Measurements from ENCODE around the gene RAB4B. TPM values are rescaled to one million over a fixed set of nuclear protein-coding genes. Genes with fewer than 3 reads are reported as not detected.
"Not testable (repeated sequence)": the region's sequence is repeated elsewhere in the genome, so short reads cannot be mapped to it uniquely, and the experiment has no call there.

RAB4B gene, protein sequence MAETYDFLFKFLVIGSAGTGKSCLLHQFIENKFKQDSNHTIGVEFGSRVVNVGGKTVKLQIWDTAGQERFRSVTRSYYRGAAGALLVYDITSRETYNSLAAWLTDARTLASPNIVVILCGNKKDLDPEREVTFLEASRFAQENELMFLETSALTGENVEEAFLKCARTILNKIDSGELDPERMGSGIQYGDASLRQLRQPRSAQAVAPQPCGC
- total RNA-seq (104 and 108 TPM in 2 replicates), polyA plus RNA-seq (141 and 196 TPM in 2 replicates), polyA minus RNA-seq (59.9 and 70.6 TPM in 2 replicates)
- total RNA-seq (2013) = 75.4 TPM

DNA sequence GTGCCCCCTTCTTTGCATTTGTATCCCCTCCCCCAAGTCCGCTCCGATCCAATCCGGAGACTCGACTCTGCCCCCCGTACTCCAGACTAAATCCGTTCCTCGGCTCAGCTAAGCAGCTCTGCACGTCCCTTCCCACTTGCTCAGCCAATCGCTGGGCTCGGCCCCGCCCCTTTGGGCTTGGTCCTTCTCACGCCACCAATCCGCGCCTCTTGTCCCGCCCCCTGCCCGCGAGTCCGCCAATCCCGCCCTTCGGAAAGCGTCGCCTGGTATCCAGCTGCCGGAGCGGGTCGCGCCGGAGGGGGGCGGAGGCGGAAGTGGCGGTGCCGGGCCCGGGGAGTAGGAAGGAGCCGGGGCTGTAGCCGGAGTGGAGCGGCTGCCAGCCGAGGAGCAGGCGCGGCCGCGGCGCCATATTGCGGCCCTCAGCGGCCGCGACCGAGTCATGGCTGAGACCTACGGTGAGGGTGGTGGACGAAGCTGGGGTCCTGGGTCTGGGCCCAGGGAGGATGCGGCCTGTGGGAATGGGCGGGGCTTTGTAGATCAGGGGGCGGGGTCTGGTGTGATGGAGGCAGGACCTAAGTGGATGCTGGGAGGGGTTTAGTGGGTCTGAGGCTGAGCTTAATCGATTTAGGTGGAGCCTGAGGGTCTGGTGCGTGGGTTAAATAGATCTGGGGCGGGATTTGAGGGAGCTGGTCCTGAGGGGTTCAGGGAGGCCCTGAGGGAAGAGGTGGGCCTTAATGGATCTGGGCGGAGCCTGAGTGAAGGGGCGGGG is at the start of gene RAB4B:
Gene RAB4B, plus strand, starts transcription at position 311 of the 769 bp plus-strand sequence. Its CDS starts 129 bp downstream, at position 440.
- ChIA-PET CTCF (interaction anchor here (0.7 to 5.2 kb wide), 17 partner anchors 11 to 485 kb away, joined by 3 to 48 read pairs (median 5); partner anchors contain the start of genes ACTMAP, COQ8B, EGLN2 and ITPKC), POLR2A (interaction anchor here (0.5 to 4.6 kb wide), 28 partner anchors 9 to 1480 kb away, joined by 3 to 99 read pairs (median 5); partner anchors contain the start of genes ACTMAP, B9D2, COQ8B and EGLN2)
- Mint-ChIP-seq H3K4me1 (peaks cover 64% of the 10 kb centered on the region), H3K4me3 (peak within 1 kb of the TSS; percentile 99), H3K9me3 (ENCODE audit: insufficient read depth) (no peaks in the 10 kb centered on the region), H3K27me3 (no peaks in the 10 kb centered on the region), H3K27ac (peak within 1 kb of the TSS; percentile 99)
- H3K4me2 ChIP-seq (replicated peaks; ENCODE audit: low read depth, low read length, poor library complexity, severe bottlenecking) = peak within 1 kb of the TSS; percentile 89
- H4K20me1 ChIP-seq (ENCODE audit: control insufficient read depth, insufficient read depth, low read length, poor library complexity, severe bottlenecking) = peaks cover 25% of the 10 kb centered on the region
- peaks cover 39% of the 10 kb centered on the region for H3K79me2 ChIP-seq (ENCODE audit: control insufficient read depth, insufficient read depth, low read length)
- peaks cover 0 to 18% of the 10 kb centered on the region in 2 experiments for H3K36me3 ChIP-seq (replicated peaks in 1 of 2; ENCODE audit: control extremely low read depth in 1 of 2, control insufficient read depth in 1 of 2, extremely low read depth in 1 of 2, insufficient read depth in 2 of 2, low read length in 1 of 2)
- peak within 1 kb of the TSS; percentile 72 for H2AFZ ChIP-seq (ENCODE audit: insufficient read depth, low read depth, low read length, poor library complexity, severe bottlenecking)
- peak within 1 kb of the TSS; percentile 95 for H3K9ac ChIP-seq (ENCODE audit: low read length)
- under 1% methylated on average over 56 of the region's 56 CpGs for WGBS (ENCODE audit: insufficient coverage)
- H3K27me3 ChIP-seq (replicated peaks in 1 of 4; ENCODE audit: control extremely low read depth in 1 of 4, control insufficient read depth in 3 of 4, insufficient read depth in 4 of 4, low read length in 3 of 4) = no peaks in the 10 kb centered on the region
- H3K4me1 ChIP-seq (ENCODE audit: control insufficient read depth in 2 of 2, insufficient read depth in 2 of 2, low read length in 2 of 2) = peaks cover 49 to 64% of the 10 kb centered on the region in 2 donors
- peaks cover 0 to 5% (median 0%) of the 10 kb centered on the region in 3 donors for H3K9me3 ChIP-seq (ENCODE audit: control extremely low read depth in 1 of 3, control insufficient read depth in 2 of 3, insufficient read depth in 1 of 3, low read length in 2 of 3)
- peak; percentile 77 for ATAC-seq (ENCODE audit: low read depth)
- TF ChIP-seq, protein P1, sequence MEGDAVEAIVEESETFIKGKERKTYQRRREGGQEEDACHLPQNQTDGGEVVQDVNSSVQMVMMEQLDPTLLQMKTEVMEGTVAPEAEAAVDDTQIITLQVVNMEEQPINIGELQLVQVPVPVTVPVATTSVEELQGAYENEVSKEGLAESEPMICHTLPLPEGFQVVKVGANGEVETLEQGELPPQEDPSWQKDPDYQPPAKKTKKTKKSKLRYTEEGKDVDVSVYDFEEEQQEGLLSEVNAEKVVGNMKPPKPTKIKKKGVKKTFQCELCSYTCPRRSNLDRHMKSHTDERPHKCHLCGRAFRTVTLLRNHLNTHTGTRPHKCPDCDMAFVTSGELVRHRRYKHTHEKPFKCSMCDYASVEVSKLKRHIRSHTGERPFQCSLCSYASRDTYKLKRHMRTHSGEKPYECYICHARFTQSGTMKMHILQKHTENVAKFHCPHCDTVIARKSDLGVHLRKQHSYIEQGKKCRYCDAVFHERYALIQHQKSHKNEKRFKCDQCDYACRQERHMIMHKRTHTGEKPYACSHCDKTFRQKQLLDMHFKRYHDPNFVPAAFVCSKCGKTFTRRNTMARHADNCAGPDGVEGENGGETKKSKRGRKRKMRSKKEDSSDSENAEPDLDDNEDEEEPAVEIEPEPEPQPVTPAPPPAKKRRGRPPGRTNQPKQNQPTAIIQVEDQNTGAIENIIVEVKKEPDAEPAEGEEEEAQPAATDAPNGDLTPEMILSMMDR (IDR thresholded peaks at IDR 0.05) = no peak
- no peak for TF ChIP-seq EZH2 (IDR thresholded peaks at IDR 0.05; ENCODE audit: borderline replicate concordance, insufficient read depth, low read depth, low read length, poor library complexity, severe bottlenecking)
- peak within 1 kb of the TSS; percentile 97 to 99 for H3K27ac ChIP-seq (ENCODE audit: low read length in 2 of 2)
- intact Hi-C loops (cut with micrococcal nuclease) = loop anchor here (1.0 to 5.0 kb wide), 8 partner anchors 20 to 1366 kb away; partner anchors contain the start of genes ACTMAP, COQ8B, NUMBL and PLEKHG2
- peak; percentile 100 for DNase-seq
- H3K4me3 ChIP-seq (ENCODE audit: control extremely low read depth in 1 of 5, extremely low read depth in 1 of 5, insufficient read depth in 1 of 5, low read depth in 2 of 5, low read length in 4 of 5) = peak within 1 kb of the TSS; percentile 67 to 100 (median 87)

DNA sequence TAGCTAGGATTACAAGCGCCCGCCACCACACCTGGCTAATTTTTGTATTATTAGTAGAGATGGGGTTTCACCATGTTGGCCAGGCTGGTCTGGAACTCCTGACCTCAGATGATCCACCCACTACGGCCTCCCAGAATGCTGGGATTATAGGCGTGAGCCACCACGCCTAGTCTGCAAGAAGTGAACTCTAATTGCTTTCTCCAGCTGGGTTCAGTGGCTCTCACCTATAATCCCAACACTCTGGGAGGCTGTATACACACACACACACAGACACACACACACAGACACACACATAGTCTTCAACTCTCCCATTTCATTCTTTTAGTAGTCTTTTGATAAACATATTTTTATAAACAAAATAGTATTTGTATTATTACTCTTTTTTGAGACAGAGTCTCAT is 48.0 kb upstream of the RAB4B start:
- H3K9me3 ChIP-seq (ENCODE audit: control extremely low read depth in 1 of 3, control insufficient read depth in 2 of 3, insufficient read depth in 1 of 3, low read length in 2 of 3); H2AFZ ChIP-seq (ENCODE audit: insufficient read depth, low read depth, low read length, poor library complexity, severe bottlenecking); H3K27me3 ChIP-seq (replicated peaks in 1 of 4; ENCODE audit: control extremely low read depth in 1 of 4, control insufficient read depth in 3 of 4, insufficient read depth in 4 of 4, low read length in 3 of 4); H3K4me3 Mint-ChIP-seq; intact Hi-C loops (cut with micrococcal nuclease); ATAC-seq (ENCODE audit: low read depth); H3K4me3 ChIP-seq (ENCODE audit: control extremely low read depth in 1 of 5, extremely low read depth in 1 of 5, insufficient read depth in 1 of 5, low read depth in 2 of 5, low read length in 4 of 5); H3K4me1 Mint-ChIP-seq; H3K79me2 ChIP-seq (ENCODE audit: control insufficient read depth, insufficient read depth, low read length); POLR2A ChIA-PET; H3K27me3 Mint-ChIP-seq; H3K27ac ChIP-seq (ENCODE audit: low read length in 2 of 2); H3K9ac ChIP-seq (ENCODE audit: low read length); H4K20me1 ChIP-seq (ENCODE audit: control insufficient read depth, insufficient read depth, low read length, poor library complexity, severe bottlenecking); H3K4me2 ChIP-seq (replicated peaks; ENCODE audit: low read depth, low read length, poor library complexity, severe bottlenecking); H3K4me1 ChIP-seq (ENCODE audit: control insufficient read depth in 2 of 2, insufficient read depth in 2 of 2, low read length in 2 of 2); H3K27ac Mint-ChIP-seq; DNase-seq; H3K9me3 Mint-ChIP-seq (ENCODE audit: insufficient read depth): not testable (repeated sequence)
- peaks cover 0 to 60% of the 10 kb centered on the region in 2 experiments for H3K36me3 ChIP-seq (replicated peaks in 1 of 2; ENCODE audit: control extremely low read depth in 1 of 2, control insufficient read depth in 1 of 2, extremely low read depth in 1 of 2, insufficient read depth in 2 of 2, low read length in 1 of 2)
- CTCF ChIA-PET = interaction anchor here (0.7 to 1.6 kb wide), 4 partner anchors 11 to 89 kb away, joined by 3 to 5 read pairs (median 4); no protein-coding TSS in a partner anchor
- 93% methylated on average over 3 of the region's 5 CpGs for WGBS (ENCODE audit: insufficient coverage)

DNA sequence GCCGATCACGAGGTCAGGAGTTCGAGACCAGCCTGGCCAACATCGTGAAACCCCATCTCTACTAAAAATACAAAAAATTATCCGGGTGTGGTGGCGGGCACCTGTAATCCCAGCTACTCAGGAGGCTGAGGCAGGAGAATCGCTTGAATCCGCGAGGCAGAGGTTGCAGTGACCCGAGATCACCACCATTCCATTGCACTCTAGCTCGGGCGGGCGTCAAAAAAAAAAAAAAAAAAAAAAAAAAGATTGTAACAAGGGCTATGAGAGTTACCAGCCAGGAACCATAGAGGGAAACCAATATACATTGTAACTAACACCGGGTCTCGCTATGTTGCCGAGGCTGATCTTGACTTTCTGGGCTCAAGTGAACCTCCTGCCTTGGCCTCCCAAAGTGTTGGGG is 45.7 kb upstream of the RAB4B start:
- H3K79me2 ChIP-seq (ENCODE audit: control insufficient read depth, insufficient read depth, low read length); H3K4me2 ChIP-seq (replicated peaks; ENCODE audit: low read depth, low read length, poor library complexity, severe bottlenecking); H3K27ac Mint-ChIP-seq; H3K4me1 ChIP-seq (ENCODE audit: control insufficient read depth in 2 of 2, insufficient read depth in 2 of 2, low read length in 2 of 2); H3K4me3 Mint-ChIP-seq; intact Hi-C loops (cut with micrococcal nuclease); H3K27ac ChIP-seq (ENCODE audit: low read length in 2 of 2); H4K20me1 ChIP-seq (ENCODE audit: control insufficient read depth, insufficient read depth, low read length, poor library complexity, severe bottlenecking); H3K9me3 ChIP-seq (ENCODE audit: control extremely low read depth in 1 of 3, control insufficient read depth in 2 of 3, insufficient read depth in 1 of 3, low read length in 2 of 3); ATAC-seq (ENCODE audit: low read depth); H3K27me3 Mint-ChIP-seq; H3K4me1 Mint-ChIP-seq; H3K9me3 Mint-ChIP-seq (ENCODE audit: insufficient read depth); H2AFZ ChIP-seq (ENCODE audit: insufficient read depth, low read depth, low read length, poor library complexity, severe bottlenecking); H3K9ac ChIP-seq (ENCODE audit: low read length); H3K4me3 ChIP-seq (ENCODE audit: control extremely low read depth in 1 of 5, extremely low read depth in 1 of 5, insufficient read depth in 1 of 5, low read depth in 2 of 5, low read length in 4 of 5); DNase-seq; H3K27me3 ChIP-seq (replicated peaks in 1 of 4; ENCODE audit: control extremely low read depth in 1 of 4, control insufficient read depth in 3 of 4, insufficient read depth in 4 of 4, low read length in 3 of 4): not testable (repeated sequence)
- ChIA-PET POLR2A (interaction anchor here (0.8 kb wide), 1 partner anchor 22 kb away, joined by 4 read pairs; no protein-coding TSS in a partner anchor), CTCF (interaction anchor here (1.8 to 1.9 kb wide), 2 partner anchors 69 to 87 kb away, joined by 6 read pairs; no protein-coding TSS in a partner anchor)
- peaks cover 0 to 64% of the 10 kb centered on the region in 2 experiments for H3K36me3 ChIP-seq (replicated peaks in 1 of 2; ENCODE audit: control extremely low read depth in 1 of 2, control insufficient read depth in 1 of 2, extremely low read depth in 1 of 2, insufficient read depth in 2 of 2, low read length in 1 of 2)
- 100% methylated on average over 7 of the region's 16 CpGs for WGBS (ENCODE audit: insufficient coverage)

Data from B cell (primary cell).